Prostate gland (tissue), 2 donors: ENCODE data around the gene CREG2.

ENCODE experiments used
- POLR2A ChIP-seq: fragments of 450-650 bp; IDR thresholded peaks from one replicate; pipeline ENCODE4 v1.6.1; 2016; ENCODE audit warnings: antibody characterized with exemption, mild to moderate bottlenecking
- TF ChIP-seq, protein P1 (sequence below), 4 experiments: fragments of 200-600 bp in 2 of 4; fragments of 450-650 bp in 2 of 4; sonication (generic) in 2 of 4; IDR thresholded peaks; 1 replicate in 3 of 4; 2 replicates in 1 of 4; pipeline ENCODE4 v1.5.1; 2016 to 2019; ENCODE audit warnings: antibody characterized with exemption in 4 of 4, mild to moderate bottlenecking in 2 of 4, moderate library complexity in 2 of 4

DNA sequence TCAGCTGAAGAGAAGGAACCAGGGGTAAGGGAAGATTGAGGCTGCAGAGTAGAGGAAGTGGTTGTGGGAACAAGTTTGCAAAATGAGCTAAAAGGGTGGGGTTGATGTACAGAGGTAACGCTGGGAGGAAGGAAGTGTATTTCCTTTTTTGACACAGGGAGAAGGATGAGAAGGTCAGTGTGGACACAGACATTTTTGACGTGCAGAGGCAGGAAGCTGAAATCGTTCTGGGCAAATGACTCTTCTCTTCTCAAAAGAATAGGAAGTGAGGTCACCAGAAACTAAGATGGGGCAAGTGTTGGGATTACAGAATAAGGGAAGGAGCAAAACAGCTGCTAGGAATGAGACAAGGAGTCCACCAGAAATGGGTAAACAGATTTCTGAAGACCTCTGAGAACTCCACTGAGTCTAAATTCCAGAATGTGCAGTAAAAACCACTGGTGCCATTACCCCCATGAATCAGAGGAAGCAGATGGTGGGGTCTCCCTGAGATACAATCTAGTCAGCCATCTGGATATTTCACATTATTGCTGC is 58.8 kb downstream of the CREG2 start:
- TF ChIP-seq, protein P1, sequence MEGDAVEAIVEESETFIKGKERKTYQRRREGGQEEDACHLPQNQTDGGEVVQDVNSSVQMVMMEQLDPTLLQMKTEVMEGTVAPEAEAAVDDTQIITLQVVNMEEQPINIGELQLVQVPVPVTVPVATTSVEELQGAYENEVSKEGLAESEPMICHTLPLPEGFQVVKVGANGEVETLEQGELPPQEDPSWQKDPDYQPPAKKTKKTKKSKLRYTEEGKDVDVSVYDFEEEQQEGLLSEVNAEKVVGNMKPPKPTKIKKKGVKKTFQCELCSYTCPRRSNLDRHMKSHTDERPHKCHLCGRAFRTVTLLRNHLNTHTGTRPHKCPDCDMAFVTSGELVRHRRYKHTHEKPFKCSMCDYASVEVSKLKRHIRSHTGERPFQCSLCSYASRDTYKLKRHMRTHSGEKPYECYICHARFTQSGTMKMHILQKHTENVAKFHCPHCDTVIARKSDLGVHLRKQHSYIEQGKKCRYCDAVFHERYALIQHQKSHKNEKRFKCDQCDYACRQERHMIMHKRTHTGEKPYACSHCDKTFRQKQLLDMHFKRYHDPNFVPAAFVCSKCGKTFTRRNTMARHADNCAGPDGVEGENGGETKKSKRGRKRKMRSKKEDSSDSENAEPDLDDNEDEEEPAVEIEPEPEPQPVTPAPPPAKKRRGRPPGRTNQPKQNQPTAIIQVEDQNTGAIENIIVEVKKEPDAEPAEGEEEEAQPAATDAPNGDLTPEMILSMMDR (IDR thresholded peaks at IDR 0.05) = no peak
- TF ChIP-seq POLR2A = no peak
